NCI-H446 (cell line): ENCODE results near the gene TAS2R10.

ENCODE experiments used
- DNase-seq, 2 experiments: peaks; one replicate each; lab custom pipeline; 2025; lab: John Stamatoyannopoulos, UW

Gene TAS2R10

GRCh38 chr12:10779103-10779502, 47.1 kb downstream of the TAS2R10 start:
- no peak for DNase-seq
